ENCODE measurements around the gene FAM107B.

GRCh38 chr10:14652816-14653215, 121.9 kb downstream of the FAM107B start:
- TF ChIP-seq CTCF (IDR thresholded peaks at IDR 0.05) (no peak), POLR2AphosphoS5 (IDR thresholded peaks at IDR 0.05) (no peak), POLR2A (IDR thresholded peaks at IDR 0.05) (no peak)

All from breast epithelium (tissue), 3 donors.